Hematopoietic multipotent progenitor cell (in vitro differentiated cells): Measurements from ENCODE around the gene SLC45A1. TPM values are rescaled to one million over a fixed set of nuclear protein-coding genes. Genes with fewer than 3 reads are reported as not detected.

ENCODE experiments used
- DNase-seq, 3 donors: peaks; one replicate each; pipeline ENCODE4 v3.0.0-alpha.2; 2011 to 2015; ENCODE audit warnings: low read depth in 2 of 3, low spot score in 2 of 3
- small RNA-seq: library from RNA; depleted of rRNA; stranded (forward); fragments of <200 nt; gene quantifications from one replicate; pipeline ENCODE3, GENCODE V24; 2012
- total RNA-seq: library from RNA; depleted of rRNA; stranded (reverse); fragments of >200 nt; gene quantifications from one replicate; pipeline ENCODE4 v1.2.3, GENCODE V29; 2012

SLC45A1 gene
- total RNA-seq, 1 donor: 0.27 TPM

DNA sequence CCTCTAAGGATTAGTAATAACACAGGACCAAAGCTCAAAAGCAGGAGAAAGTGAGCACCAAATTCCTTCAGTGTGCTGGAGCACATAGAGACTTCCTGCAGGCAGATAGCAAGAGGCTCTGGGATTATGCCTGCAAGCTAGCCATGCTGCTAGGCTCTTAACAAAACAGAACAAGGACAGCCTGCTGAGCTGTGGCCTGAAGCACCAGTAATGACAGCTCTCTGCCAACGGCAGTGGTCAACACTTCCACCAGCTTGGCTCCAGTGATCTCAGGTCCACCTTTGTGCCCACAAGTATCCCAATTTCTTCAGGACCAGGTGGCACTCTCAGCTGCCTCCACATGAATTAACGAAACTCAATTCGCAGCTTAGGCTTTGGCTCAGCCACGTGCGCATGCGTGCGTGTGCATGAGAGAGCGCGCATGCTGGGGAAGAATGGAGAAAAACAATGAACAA, 64.2 kb downstream of the SLC45A1 start:
- DNase-seq: no peak

DNA sequence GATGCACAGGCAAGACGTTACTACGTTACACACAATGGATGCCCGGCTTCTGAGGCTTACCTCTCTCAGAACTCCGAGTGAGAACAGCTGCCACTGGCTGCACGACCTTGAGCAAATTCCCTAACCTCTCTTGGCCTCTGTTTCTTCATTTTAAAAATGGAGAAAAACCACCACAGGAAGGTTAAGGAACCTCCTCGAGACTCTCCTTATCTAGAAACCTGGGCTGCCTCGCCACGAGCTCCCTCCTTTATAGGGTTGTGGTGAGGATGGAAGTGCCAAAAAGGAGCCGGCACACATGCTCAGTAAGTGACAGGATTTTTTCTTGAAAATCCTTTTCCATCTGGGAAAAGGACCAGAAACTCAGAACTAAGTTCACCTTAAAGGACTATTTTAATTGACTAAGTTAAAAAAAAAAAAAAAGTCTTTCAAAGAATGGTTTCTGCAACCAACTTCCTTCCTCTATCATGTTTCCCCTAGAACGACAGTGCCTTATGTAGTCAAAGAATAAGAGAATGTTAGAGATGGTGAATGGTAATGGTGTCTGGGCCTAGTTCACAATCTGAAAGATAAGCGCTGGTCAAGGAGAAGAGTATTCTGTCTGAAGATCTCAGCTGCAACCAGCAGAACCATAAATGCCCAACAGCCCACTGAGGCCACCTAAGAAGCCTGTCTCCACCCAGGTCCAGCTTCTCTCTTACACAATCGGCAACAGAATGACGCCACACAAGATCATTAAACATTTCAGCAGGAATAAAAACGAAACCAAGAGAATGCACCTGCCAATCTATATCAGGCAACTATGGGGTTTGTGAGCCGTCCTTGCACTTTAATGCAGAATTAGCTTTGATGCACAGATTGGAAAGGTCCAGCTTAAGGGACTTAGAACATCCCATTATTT, 64.9 kb downstream of the SLC45A1 start:
- peak in 2 of 3 donors; percentile 14 to 49 for DNase-seq

DNA sequence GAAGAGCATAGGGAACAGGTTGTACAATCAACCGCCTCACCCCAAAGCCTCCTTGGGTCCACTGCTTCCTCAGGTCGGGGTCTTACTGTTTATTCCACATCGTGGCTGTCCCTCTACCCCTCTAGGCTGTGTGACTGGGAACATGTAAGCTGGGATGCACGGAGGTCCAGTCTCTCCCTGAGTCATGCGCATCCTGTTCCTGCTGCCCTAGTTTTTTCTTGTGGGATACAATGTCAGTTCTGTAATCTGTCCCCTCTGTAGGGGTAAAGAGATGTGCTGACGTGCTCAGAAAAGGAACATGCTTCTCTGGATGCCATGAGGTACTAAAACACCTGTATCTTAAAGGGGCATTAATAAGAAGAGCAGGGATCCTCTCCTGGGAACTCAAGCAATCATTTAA, 66.2 kb downstream of the SLC45A1 start:
- no peak for DNase-seq

DNA sequence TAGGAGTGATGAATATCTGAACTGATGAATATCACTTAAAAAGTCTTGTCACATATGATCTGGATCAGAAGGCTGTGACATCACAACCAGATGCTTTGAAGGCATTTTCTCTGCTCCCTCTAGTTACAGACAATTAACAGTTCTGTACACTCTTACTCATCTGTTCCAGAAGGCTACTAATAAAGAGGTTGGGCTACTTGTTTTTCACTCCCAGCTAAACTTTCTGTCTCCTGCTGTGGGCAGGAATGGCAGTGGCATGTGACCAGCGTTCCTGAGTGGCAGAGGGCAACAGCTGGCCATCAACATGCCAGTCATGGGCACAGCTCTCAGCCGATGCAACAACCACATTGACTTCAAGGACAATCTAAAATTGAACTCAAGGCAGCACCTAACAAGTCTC, 66.7 kb downstream of the SLC45A1 start:
- no peak for DNase-seq

DNA sequence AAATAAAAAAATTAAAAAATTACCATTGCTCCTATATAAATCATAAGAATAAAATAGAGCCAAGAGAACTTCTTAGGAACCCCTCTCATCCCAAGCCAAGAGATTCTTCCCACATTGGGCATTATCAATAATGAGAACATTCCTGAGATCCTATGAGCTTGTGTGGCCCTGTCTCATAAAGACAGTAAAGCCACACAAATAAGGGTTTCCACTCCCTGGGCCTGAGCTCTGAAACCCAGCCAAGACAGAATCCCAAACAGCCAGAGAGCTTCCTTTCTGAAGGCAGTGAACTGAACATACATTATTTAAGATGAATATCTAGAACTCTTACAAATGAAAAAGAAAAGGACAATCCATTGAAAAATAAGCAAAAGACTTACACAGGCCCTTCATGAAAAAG, 68.3 kb downstream of the SLC45A1 start:
- DNase-seq: no peak

DNA sequence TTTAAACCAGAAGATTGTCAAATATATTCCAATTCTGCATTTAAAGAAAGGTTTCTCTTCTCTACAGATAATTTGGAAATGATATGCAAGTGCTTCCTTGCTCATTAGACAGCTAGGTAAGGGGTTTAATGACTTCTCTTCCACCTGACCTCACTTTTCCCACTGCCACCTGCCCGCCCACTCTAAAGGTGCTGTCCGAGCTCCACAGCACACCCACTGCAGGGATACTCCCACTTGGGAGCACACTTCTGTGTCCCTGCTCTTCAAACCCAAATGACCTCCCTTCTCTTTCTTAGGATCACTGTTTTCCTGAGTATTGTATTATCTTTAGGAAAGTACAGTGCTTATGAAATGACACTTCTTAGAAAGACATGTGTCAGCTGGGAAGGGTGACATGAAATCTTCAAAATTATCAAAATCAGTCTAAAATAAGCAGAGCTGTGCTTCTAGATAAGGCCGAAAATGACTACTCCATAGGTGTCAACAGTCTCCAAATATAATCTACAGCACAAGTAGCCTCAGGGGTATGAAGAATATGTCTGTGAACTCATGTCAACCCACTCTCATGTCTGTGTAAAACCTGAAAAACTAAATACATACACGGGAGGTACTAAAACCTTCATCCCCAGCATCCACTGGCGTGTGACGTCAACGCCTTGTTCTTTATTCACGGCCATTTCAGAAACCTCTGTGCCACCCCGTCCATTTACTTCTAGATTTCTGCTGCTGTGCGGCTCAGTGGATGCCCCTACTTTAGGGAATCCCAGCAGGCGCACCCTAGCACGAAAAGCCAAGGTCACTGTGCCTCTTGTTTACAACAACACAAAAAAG, 71.0 kb downstream of the SLC45A1 start:
- DNase-seq: no peak

DNA sequence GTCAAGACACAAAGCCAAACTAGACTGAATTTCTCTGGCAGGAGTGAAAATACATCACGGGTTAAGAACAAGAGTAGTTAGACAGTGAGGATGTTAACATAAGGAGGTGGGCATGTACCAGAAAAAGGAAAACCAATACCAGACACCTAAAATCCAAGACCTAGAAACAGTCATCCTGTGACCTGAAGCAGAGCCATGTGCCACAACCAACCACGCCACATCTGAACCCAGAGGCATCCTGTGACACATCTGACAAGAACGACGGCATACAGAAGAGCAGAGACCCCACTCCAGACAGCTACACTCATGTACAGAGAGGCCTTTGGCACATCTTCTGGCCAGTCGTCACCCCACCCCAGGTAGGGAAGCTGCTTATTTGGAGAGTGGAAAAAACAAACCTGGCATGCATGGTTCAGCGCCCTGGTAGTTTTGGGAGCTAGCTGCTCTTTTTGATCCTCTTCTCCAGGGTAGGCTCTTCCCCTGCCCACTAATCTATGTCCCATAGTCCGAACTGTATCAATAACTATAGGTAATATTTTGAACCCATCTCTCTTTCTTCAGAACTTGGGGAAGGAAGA, 72.1 kb downstream of the SLC45A1 start:
- no peak for DNase-seq

DNA sequence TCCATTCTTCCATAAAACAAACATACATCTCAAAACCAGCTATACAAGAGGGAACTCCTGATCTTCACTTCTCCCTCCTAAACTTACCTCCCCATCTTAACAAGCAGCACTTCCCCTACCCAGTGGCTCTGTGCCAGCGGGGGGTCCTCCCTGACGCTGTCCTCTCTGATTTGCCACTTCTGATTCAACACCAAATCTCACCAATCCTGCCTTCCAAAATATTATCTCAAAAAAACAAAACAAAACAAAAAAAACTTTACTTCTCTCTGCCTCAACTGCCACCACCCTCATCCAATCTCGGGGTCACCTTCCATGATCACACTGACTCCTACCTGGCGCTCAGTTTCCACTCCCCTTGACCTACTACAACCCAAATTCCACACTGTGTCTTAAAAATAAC, 72.8 kb downstream of the SLC45A1 start:
- DNase-seq: peak in 2 of 3 donors; percentile 39 to 61

DNA sequence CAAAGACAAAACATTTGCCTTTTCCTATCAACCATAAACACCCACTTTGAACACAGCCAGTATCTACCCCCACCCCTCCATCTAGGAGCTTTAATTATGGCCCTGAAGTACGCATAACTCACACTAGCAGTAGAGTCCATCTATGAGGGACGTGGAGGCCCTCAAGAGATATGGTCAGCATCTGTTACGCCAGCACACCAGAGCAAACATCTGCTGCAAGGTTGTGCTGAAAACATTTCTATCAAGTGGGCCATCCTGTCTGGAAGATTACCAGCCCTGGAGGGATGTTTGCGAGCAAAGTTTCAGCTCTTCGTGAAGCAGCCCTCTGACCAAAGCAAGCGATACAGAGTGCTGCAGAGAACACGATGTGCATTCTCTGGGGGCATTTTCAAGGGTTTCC, 74.6 kb downstream of the SLC45A1 start:
- no peak for DNase-seq

Small RNA genes lying within 50 kb of the gene (small RNA-seq; reads per million reads assigned to genes)
- not detected for gene RF00019
- gene RNU6-991P: not detected
